ENCODE results near the gene SATL1.
"Not testable (repeated sequence)": the region's sequence is repeated elsewhere in the genome, so short reads cannot be mapped to it uniquely, and the experiment has no call there.

The SATL1 gene

DNA sequence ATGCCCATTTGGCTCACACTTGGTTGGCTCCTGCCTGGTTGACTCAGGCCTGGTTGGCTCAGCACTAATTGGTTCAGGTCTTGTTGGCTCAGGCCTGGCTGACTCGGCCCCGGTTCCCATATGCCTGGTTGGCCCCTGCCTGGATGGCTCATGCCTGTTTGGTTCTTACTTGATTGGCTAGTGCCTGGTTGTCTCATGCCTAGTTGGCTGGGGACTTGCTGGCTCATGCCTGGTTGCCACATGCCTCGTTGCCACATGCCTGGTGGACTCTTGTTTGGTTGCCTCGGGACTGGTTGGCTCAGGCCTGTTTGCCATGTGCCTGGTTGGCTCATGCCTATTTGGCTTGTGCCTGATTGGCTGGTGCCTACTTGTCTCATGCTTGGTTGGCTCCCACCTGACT is 136.2 kb downstream of the SATL1 start:
- DNase-seq = no peak

DNA sequence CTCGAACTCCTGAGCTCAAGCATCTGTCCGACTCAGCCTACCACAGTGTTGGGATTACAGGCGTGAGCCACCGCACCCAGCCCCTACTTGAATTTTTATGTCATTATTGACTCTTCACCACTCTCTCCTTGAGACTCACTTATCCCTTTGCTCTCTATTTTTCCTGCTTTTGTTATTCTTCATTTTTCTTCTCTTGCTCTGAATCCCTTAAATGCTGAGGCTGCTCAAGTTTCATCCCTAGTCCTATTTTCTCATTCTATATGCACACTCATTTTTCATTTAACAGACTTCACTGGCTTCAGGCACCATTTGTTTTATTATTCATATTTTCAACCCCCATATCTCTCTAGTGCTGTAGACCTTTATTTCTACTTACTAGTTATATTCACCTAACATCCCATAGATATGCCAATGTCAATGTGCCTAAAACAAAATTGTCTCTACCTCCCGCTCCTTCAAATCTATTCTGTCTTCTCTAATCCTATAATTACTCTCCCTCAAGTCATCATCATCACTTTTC is 154.2 kb downstream of the SATL1 start:
- no peak for DNase-seq

- peak; percentile 41 for DNase-seq
These were observed 158.7 kb downstream of the SATL1 start for GRCh38 chrX:85084770-85085393.

DNA sequence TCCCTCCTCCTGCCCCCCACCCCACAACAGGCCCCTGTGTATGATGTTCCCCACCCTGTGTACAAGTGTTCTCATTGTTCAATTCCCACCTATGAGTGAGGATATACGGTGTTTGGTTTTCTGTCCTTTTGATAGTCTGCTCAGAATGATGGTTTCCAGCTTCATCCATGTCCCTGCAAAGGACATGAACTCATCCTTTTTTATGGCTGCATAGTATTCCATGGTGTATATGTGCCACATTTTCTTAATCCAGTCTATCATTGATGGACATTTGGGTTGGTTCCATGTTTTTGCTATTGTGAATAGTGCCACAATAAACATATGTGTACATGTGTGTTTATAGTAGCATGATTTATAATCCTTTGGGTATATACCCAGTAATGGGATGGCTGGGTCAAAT is 166.3 kb downstream of the SATL1 start:
- DNase-seq = not testable (repeated sequence)

GRCh38 chrX:85065512-85066198 is 177.9 kb downstream of the SATL1 start:
- DNase-seq = no peak

GRCh38 chrX:85052636-85053343 is 190.8 kb downstream of the SATL1 start:
- DNase-seq = peak; percentile 3

- no peak for DNase-seq
These were observed 191.4 kb downstream of the SATL1 start for GRCh38 chrX:85052205-85052604.

DNA sequence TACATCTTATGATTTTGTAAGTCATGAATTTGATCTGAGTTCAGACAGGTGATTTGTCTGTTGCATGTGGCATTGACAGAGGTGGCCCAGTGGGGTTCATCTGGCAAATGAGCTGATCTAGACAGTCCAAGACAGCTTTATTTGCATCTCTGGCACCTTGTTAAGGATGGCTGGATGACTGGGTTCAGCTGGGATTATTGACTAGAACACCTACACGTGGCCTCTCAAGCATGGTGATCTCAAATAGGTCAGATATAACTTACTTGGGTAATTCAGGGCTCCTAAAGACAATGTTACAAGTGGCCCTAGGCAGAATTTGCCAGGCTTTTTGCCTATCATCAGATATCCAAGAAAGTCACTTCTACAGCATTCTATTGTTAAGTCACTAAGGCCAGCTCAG is 192.0 kb downstream of the SATL1 start:
- DNase-seq = no peak
